Stimulated activated memory B cell treated with anti-CD40 and anti-IgM and Interleukin-4, amounts not matched to agents 10 μg/mL and 1 μg/mL and 100 μg/mL, for 72 hours (primary cell): ENCODE data around the gene KLHDC3.
A peak's percentile ranks its signal among the peaks of the same experiment; 100 is the strongest.

ENCODE experiments used
- ATAC-seq: fragments of 150-1000 bp; cut with Tn5 transposase; 2 replicates; pipeline ENCODE4 v1.10.0; 2021
- H3K27ac Mint-ChIP-seq: one replicate; pipeline ENCODE4 v1.8.0; 2022; ENCODE audit warnings: mild to moderate bottlenecking, mixed read lengths
- H3K27me3 Mint-ChIP-seq: one replicate; pipeline ENCODE4 v1.8.0; 2022; ENCODE audit warnings: mixed read lengths
- H3K36me3 Mint-ChIP-seq: one replicate; pipeline ENCODE4 v1.8.0; 2022; ENCODE audit warnings: mixed read lengths
- H3K4me1 Mint-ChIP-seq: one replicate; pipeline ENCODE4 v1.8.0; 2022; ENCODE audit warnings: mixed read lengths
- H3K4me3 Mint-ChIP-seq: one replicate; pipeline ENCODE4 v1.8.0; 2022; ENCODE audit warnings: mild to moderate bottlenecking, moderate library complexity, mixed read lengths
- H3K9me3 Mint-ChIP-seq: one replicate; pipeline ENCODE4 v1.8.0; 2022; ENCODE audit warnings: mixed read lengths

Gene KLHDC3, protein sequence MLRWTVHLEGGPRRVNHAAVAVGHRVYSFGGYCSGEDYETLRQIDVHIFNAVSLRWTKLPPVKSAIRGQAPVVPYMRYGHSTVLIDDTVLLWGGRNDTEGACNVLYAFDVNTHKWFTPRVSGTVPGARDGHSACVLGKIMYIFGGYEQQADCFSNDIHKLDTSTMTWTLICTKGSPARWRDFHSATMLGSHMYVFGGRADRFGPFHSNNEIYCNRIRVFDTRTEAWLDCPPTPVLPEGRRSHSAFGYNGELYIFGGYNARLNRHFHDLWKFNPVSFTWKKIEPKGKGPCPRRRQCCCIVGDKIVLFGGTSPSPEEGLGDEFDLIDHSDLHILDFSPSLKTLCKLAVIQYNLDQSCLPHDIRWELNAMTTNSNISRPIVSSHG

DNA sequence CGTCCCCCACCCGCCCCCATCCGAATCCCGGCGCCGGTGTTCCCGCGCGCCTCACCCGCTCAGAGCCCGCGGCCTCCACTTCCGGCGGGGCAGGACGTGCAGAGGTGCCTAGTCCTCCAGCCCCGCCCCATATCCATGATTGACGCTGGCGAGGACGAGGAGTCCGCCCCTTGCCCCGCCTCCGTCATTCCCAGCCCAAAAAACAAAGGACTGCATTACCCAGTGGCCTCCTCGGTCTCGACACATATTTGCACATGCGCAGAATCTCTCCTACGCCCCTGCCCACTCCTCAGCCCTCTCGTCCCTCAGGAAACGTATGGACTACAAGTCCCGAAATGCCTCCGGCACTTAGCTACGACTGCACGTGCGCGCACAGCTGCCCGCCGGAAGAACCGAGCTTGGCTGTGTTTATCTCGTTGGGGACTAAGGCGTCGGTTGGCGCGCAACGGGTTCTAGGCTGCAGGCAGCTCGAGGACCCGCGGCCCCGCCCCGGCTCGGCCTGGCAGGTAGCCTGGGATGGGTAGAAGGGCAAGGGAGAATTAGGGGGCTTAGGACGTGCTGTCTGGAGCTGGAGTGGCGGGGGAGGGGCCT is at the start of gene KLHDC3, which contains the start of gene MEA1:
Gene KLHDC3 (plus strand): TSS at position 407 of the 591 bp plus-strand sequence. CDS start 2,944 bp downstream, outside the sequence.
Gene MEA1 (minus strand): TSS at position 104 of the 591 bp plus-strand sequence. CDS start 133 bp downstream, outside the sequence.
- Mint-ChIP-seq H3K9me3 (no peaks in the 10 kb centered on the region), H3K27me3 (no peaks in the 10 kb centered on the region), H3K4me3 (peak within 1 kb of the TSS; percentile 92), H3K4me1 (peaks cover 65% of the 10 kb centered on the region), H3K27ac (peak within 1 kb of the TSS; percentile 83), H3K36me3 (peaks cover 28% of the 10 kb centered on the region)
- ATAC-seq: peak; percentile 99

DNA sequence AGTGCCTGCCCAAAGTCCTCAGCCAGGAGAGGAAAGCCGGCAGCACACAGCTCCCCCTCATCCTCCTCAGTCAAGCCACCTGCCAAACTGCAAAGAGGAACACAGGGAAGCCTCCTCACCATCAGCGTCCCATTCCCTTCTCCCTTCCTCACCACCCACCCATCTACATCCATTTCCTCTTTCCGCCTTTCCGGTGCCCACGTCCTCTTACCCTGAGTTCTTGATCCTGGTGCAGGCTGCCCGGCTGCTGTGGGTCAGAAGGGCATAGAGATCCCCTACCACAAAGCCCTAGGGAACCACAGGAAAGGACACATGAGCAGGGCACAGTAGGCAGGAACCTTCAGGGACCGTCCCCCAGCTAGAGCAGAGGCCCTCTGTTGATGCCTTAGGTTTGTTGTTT is 47.5 kb upstream of the KLHDC3 start:
- Mint-ChIP-seq H3K27me3 (no peaks in the 10 kb centered on the region), H3K36me3 (peaks cover 70% of the 10 kb centered on the region), H3K4me3 (no peak overlapping the region), H3K9me3 (no peaks in the 10 kb centered on the region), H3K4me1 (peaks cover 6% of the 10 kb centered on the region), H3K27ac (no peak overlapping the region)
- ATAC-seq: no peak

DNA sequence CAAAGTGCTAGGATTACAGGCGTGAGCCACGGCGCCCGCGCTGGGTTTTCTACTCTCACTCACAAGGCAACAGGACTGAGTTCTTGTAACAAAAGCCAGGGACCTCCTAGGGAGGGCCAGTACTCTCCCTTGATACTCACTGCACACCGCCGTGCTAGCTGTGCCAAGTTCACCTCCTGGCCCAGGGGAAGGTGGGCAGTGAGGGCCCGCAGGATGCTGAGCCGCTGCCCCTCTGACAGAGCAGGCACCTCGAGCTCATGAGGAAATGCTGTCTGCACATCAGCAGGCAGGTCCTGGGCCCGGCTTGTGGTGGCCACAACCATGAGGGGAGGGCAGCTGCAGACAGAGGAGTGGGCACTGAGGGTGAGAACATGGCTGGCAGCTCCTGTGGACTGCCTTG is 46.8 kb upstream of the KLHDC3 start:
- Mint-ChIP-seq H3K4me1 (peaks cover 9% of the 10 kb centered on the region), H3K27ac (no peak overlapping the region), H3K4me3 (no peak overlapping the region), H3K9me3 (no peaks in the 10 kb centered on the region), H3K36me3 (peaks cover 66% of the 10 kb centered on the region), H3K27me3 (no peaks in the 10 kb centered on the region)
- no peak for ATAC-seq

DNA sequence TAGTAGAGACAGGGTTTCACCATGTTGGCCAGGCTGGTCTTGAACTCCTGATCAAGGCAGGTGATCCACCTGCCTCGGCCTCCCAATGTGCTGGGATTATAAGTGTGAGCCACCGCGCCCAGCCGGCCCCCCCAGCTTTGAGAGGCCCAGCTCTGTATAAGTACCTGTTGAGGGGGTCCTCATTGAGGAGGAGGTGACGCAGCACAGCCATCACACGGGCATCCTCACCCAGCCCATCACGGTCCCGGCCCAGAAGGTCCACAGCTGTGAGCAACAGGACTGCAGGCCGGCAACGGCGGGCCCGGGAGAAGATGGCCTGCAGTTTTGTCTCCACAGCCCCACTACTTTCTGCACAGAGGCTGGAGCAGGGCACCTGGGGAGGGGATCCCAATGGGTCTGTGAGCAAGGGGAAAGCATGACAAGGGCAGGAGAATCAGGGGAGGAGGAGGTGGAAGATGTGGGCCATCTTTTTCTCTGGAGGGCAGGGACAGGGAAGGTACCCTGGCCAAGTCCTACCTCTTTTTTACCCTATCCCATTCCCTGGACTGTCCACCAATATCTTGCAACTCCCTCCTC is 45.8 kb upstream of the KLHDC3 start:
- ATAC-seq: no peak
- no peaks in the 10 kb centered on the region for H3K9me3 Mint-ChIP-seq
- peaks cover 9% of the 10 kb centered on the region for H3K4me1 Mint-ChIP-seq
- peaks cover 60% of the 10 kb centered on the region for H3K36me3 Mint-ChIP-seq
- H3K27me3 Mint-ChIP-seq: no peaks in the 10 kb centered on the region
- H3K27ac Mint-ChIP-seq: no peak overlapping the region
- H3K4me3 Mint-ChIP-seq: no peak overlapping the region

DNA sequence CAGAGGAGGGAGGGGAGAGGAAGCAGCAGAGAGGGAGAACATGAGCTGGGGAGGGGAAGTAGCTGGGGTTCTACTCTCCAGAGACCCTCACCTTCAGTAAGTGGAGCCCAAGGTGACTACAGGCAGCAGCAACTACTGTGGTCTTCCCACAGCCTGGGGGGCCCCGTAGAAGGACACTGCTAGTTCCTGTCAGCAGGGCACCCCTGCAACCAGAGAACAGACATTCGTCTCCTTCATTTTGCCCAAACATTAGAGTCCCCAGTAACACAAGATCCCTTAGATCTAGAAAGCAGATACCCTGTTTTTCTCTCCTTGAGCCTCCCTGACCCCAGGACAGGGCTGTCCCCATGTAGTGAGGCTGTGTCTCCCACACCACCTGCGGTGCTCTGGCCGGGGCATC is 45.3 kb upstream of the KLHDC3 start:
- peaks cover 59% of the 10 kb centered on the region for H3K36me3 Mint-ChIP-seq
- ATAC-seq: no peak
- H3K27me3 Mint-ChIP-seq: no peaks in the 10 kb centered on the region
- no peaks in the 10 kb centered on the region for H3K9me3 Mint-ChIP-seq
- no peak overlapping the region for H3K4me3 Mint-ChIP-seq
- H3K27ac Mint-ChIP-seq: no peak overlapping the region
- peaks cover 9% of the 10 kb centered on the region for H3K4me1 Mint-ChIP-seq

DNA sequence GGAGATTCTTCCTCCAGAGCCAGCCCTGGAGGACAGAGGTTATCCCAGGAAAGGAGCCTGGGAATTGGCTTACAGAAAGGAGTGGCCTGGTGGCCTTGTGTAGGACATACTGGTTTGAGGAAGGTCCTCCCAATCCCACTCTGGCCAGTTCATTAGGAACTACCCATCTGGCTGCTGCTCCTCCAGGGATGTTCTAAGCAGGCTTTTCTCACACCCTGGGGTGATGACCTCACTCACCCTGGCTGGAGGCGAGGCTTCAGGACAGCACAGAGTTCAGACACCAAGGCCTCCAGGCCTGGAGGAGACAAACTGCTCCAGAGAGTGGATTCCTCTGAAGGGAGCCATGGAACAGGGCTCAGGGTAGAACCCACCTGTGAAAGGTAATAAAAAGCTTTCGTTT is 44.6 kb upstream of the KLHDC3 start:
- Mint-ChIP-seq H3K9me3 (no peaks in the 10 kb centered on the region), H3K4me3 (no peak overlapping the region), H3K36me3 (peaks cover 58% of the 10 kb centered on the region), H3K4me1 (peaks cover 9% of the 10 kb centered on the region), H3K27me3 (no peaks in the 10 kb centered on the region), H3K27ac (no peak overlapping the region)
- ATAC-seq: no peak

DNA sequence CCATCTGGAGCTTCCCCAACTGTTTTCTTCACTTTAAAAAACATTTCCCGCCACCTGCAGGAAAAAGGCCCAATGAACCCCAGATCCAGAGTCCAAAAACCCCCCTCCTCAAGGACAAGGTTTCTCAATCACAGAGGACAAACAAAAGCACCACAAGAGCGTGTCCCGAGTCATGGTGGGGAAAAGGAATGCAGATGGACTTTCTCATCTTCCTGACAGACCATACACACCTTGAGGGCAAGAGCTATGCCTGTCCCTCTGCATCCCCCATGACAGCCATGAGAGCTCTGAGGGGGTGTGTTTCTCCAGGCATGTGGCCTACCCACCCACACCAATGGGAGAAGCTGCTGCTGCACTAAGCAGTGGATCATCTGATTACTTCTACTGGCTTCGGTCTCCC is 44.1 kb upstream of the KLHDC3 start:
- no peak for ATAC-seq
- Mint-ChIP-seq H3K27me3 (no peaks in the 10 kb centered on the region), H3K27ac (no peak overlapping the region), H3K4me3 (no peak overlapping the region), H3K36me3 (peaks cover 53% of the 10 kb centered on the region), H3K9me3 (no peaks in the 10 kb centered on the region), H3K4me1 (peaks cover 11% of the 10 kb centered on the region)

DNA sequence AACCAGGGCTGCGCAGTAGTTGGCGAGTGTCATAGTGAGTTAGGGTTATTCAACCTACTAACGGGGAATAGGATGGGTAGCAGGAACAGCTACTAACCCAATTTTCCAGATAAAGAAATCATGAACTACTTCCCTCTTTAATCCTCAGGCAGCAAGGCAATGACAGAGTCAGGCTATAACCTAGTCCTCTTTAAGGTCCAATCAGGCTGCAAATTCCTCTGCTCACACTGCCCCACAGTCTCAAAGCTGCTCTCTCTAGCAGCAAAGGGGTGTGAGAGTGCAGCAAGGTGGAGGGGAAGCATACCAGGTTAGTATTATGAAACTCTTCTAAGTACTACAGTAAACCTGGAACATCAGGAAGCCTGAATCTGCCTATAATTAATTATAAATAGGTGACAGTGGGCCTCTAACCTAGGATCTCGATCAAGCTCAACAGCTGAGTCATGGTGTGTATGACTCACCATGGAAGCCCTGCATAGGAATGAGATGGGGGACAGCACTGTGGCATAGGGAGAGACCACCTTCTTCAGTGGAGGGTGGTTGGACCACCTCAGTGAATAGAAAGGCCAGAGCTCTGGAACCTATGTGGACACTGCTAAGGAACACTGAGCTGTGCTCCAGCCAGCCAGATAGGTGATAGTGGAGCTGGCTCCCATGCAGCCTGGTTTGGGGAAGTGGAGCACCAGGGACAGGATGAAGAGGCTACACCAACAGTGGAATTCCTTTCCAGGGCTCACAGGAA is 43.0 kb upstream of the KLHDC3 start:
- ATAC-seq: no peak
- no peaks in the 10 kb centered on the region for H3K27me3 Mint-ChIP-seq
- H3K9me3 Mint-ChIP-seq: no peaks in the 10 kb centered on the region
- H3K36me3 Mint-ChIP-seq: peaks cover 44% of the 10 kb centered on the region
- peaks cover 16% of the 10 kb centered on the region for H3K4me1 Mint-ChIP-seq
- H3K4me3 Mint-ChIP-seq: no peak overlapping the region
- H3K27ac Mint-ChIP-seq: no peak overlapping the region

DNA sequence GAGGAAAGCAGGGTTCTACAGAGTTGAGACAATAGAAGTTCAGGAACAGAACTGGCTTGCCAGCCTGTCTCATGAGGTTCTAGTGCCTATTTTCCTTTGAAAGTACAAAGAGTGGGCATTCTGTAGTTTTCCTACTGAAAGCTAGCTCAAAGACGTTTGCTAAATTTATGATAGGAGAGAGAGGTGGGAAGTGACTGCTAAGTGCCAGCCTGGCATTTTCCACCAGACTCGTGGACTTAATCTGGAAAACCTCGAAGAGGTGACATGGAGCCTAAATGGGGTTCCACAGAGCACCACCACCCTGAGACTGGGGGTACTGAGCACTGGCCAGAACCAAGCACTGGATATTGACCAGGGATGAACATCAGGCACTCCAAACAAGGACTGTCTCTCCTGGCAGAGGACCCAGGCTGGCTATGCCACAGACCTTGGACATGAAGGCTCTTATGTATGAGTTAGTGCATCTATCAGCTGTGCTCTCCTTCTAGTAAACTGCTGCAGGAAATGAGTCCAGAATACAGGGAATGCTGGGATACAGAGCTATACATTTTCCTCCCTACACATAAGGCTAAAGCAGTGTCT is 42.2 kb upstream of the KLHDC3 start:
- Mint-ChIP-seq H3K27me3 (no peaks in the 10 kb centered on the region), H3K4me1 (peaks cover 24% of the 10 kb centered on the region), H3K27ac (no peak overlapping the region), H3K9me3 (no peaks in the 10 kb centered on the region), H3K36me3 (peaks cover 38% of the 10 kb centered on the region), H3K4me3 (no peak overlapping the region)
- no peak for ATAC-seq

DNA sequence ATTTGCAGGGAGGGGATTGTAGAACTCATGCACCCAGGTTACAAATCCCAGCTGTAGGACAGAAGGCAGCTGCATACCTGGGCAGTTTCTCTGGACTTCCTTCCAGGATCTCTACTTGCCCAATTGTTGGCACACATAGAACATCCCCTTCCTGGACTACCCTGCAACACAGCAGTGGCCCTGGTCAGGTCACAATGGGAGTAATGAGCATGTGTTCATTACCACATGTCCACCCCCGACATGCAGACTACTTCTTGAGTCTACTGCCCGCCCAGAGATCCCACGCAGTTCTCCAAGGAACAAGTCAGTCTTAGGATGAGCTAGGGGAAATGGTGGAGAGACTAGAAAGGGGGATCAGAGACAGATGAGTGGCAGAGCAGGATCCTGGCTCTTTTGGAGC is 40.1 kb upstream of the KLHDC3 start:
- ATAC-seq: no peak
- no peaks in the 10 kb centered on the region for H3K9me3 Mint-ChIP-seq
- H3K4me1 Mint-ChIP-seq: peaks cover 38% of the 10 kb centered on the region
- H3K27me3 Mint-ChIP-seq: no peaks in the 10 kb centered on the region
- no peak overlapping the region for H3K4me3 Mint-ChIP-seq
- H3K36me3 Mint-ChIP-seq: peaks cover 22% of the 10 kb centered on the region
- H3K27ac Mint-ChIP-seq: no peak overlapping the region

DNA sequence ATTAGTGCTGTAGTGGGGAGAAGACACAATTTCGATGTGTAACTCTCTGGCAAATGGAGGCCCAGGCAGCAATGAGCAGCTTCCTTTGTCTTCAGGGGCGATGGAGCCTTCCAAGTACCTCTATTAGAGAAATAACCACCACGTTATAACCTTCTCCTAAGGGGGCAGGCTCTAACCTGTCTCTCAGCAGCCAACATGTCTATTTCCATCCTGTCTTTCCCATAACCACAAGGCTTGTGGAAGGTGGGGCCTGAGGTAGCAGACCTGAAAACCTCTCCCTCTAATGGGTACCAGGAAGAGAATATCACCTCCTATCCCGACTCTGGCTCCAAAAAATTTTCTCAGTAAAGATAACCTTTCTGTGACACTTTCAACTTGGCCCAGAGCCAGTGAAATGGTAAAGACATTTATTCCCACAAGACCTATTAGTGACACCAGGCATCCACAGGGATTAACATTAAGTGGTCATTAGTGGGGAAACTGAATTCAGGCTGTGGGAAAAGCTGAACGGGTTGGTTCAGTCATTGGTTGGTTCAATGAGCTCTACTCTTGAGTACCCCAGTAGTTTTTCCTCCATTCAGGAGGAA is 39.0 kb upstream of the KLHDC3 start:
- Mint-ChIP-seq H3K36me3 (peaks cover 18% of the 10 kb centered on the region), H3K27me3 (no peaks in the 10 kb centered on the region), H3K27ac (peak overlapping the region; percentile 19), H3K9me3 (no peaks in the 10 kb centered on the region), H3K4me3 (no peak overlapping the region), H3K4me1 (peaks cover 49% of the 10 kb centered on the region)
- no peak for ATAC-seq

DNA sequence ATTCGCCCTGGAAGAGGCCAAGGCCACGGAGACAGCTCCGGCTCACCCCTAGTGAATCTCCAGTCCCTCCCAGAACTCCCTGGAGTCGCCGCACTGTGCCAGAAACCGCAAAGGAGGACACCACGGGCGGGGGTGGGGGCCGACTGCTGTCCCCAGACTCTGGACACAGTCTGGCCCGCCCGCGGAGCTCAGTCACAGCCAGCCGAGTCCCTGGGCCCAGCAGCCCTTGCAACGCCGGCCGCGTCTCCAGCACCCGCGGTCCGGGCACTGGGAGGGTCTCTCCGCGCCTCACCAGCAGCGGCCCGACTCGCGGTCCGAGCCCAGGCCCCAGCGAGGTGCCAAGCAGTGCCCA is 35.6 kb upstream of the KLHDC3 start:
- Mint-ChIP-seq H3K36me3 (peaks cover 10% of the 10 kb centered on the region), H3K27ac (peak overlapping the region; percentile 93)

DNA sequence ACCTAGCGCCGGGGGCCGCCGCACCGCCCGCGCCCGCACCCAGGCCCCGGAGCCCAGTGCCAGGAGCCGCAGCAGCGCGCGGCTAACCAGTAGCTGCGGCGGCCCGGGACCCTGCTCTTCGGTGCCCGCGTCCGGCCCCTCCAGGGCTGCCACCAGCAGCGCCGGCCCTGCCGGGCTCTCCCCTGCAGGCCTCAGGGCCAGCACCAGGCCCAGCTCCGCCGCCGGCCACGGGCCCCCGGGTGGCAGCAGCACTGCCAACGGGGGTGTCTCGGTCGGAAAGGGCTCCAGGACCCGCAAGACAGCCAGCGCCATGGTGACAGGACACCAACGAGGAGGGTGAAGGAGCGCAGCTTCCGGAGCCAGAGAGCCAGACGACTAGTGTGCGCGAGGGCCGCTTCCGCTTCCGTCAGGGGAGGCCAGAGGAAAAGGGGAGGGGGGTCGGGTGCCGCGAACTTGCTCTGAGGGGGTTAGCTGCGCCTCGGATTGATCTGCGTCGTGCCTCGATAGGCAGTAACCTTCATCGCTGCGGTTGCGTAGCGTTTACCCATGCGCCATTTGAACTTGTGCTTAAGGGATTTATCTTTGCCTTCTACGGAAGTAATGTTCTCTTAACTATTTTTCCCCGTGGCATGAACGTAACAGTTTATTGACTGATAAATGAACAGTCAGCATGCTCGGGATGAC is 35.1 kb upstream of the KLHDC3 start, which contains the start of gene PEX6:
Gene PEX6 (minus strand): TSS at position 343 of the 684 bp plus-strand sequence. CDS start 31 bp downstream, at position 312.
- Mint-ChIP-seq H3K36me3 (peaks cover 7% of the 10 kb centered on the region), H3K4me3 (peak within 1 kb of the TSS; percentile 84), H3K27ac (peak within 1 kb of the TSS; percentile 93), H3K4me1 (peaks cover 47% of the 10 kb centered on the region), H3K9me3 (no peaks in the 10 kb centered on the region), H3K27me3 (no peaks in the 10 kb centered on the region)
- peak; percentile 99 for ATAC-seq

More for the DNA sequence above, 35.6 kb upstream of the KLHDC3 start:
- no peaks in the 10 kb centered on the region for H3K27me3 Mint-ChIP-seq
- ATAC-seq: no peak
- peak overlapping the region; percentile 83 for H3K4me3 Mint-ChIP-seq
- H3K9me3 Mint-ChIP-seq: no peaks in the 10 kb centered on the region
- peaks cover 42% of the 10 kb centered on the region for H3K4me1 Mint-ChIP-seq

DNA sequence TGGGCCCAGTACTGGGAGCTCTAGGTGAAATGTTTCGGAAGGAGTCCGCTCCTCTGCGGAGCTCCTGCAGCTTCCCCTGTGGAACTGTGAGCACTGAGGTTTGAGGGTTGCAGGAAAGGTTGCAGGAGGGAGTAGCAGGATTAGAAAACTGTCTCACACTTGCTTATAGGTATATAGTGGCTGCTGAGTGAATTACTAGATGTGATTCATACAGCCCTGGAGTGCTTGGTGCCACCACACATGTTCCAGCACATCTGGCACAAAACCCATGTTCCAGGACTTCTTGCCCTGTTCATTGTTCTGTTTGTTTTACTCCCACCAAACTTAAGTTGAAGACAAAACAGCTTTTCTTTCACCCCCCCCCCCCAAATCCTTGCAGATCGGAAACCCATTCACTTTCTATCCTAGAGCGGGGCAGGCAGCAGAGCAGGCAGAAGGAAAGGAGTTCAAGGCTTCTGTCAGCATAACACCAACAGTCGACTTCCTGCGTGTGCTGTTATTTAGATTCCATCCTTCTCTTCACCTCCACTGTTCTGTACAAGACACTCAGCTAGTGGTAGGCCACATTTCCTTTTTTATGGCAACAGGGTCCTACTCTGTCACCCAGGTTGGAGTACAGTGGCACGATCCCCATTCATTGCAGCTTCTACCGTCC is 34.4 kb upstream of the KLHDC3 start:
- Mint-ChIP-seq H3K36me3 (peaks cover 6% of the 10 kb centered on the region), H3K27ac (peak overlapping the region; percentile 93), H3K4me3 (peak overlapping the region; percentile 84), H3K4me1 (peaks cover 49% of the 10 kb centered on the region), H3K27me3 (no peaks in the 10 kb centered on the region), H3K9me3 (no peaks in the 10 kb centered on the region)
- no peak for ATAC-seq
